ENCODE measurements around the gene SH2D1A. TPM values are rescaled to one million over a fixed set of nuclear protein-coding genes. Genes with fewer than 3 reads are reported as not detected.

SH2D1A gene
- total RNA-seq, 4 donors from 2014 or later, result not detected

- TF ChIP-seq POLR2A (IDR thresholded peaks at IDR 0.05) (no peak), CTCF (IDR thresholded peaks at IDR 0.05 in 4 of 5, conservative IDR thresholded peaks at IDR 0.05 in 1 of 5) (no peak)
- Histone ChIP-seq H3K9me3 (no peaks in the 10 kb centered on the region), H3K27ac (no peak overlapping the region), H3K36me3 (no peaks in the 10 kb centered on the region), H3K4me3 (no peak overlapping the region), H3K4me1 (no peaks in the 10 kb centered on the region), H3K27me3 (no peaks in the 10 kb centered on the region)
- DNase-seq (no peak), ATAC-seq (no peak)
- in situ Hi-C loops (cut with MboI; ENCODE audit: low sequenced_read_pairs in 4 of 4), result no loop called here
- intact Hi-C loops (cut with DNase I; ENCODE audit: low total_unique reads), result no loop called here
Measured at GRCh38 chrX:124343016-124343415, 3.3 kb upstream of the SH2D1A start.

- intact Hi-C loops (cut with DNase I; ENCODE audit: low total_unique reads) (no loop called here), in situ Hi-C loops (cut with MboI; ENCODE audit: low sequenced_read_pairs in 4 of 4) (no loop called here)
- no peaks in the 10 kb centered on the region for H3K4me1 ChIP-seq
Measured at GRCh38 chrX:124344246-124344645, 2.1 kb upstream of the SH2D1A start.

GRCh38 chrX:124346877-124347241, 496 bp downstream of the SH2D1A start:
- ATAC-seq, result no peak
- intact Hi-C loops (cut with DNase I; ENCODE audit: low total_unique reads) (no loop called here), in situ Hi-C loops (cut with MboI; ENCODE audit: low sequenced_read_pairs in 4 of 4) (no loop called here)
- no peaks in the 10 kb centered on the region for H3K36me3 ChIP-seq
- no peak overlapping the region for H3K4me3 ChIP-seq
- H3K9me3 ChIP-seq, result no peaks in the 10 kb centered on the region
- no peak overlapping the region for H3K27ac ChIP-seq
- no peaks in the 10 kb centered on the region for H3K27me3 ChIP-seq
- no peak for TF ChIP-seq CTCF (IDR thresholded peaks at IDR 0.05 in 4 of 5, conservative IDR thresholded peaks at IDR 0.05 in 1 of 5)
- TF ChIP-seq POLR2A (IDR thresholded peaks at IDR 0.05), result no peak
- no peak for DNase-seq
- no peaks in the 10 kb centered on the region for H3K4me1 ChIP-seq

More at GRCh38 chrX:124344246-124344645, 2.1 kb upstream of the SH2D1A start:
- Histone ChIP-seq H3K4me3 (no peak overlapping the region), H3K27me3 (no peaks in the 10 kb centered on the region), H3K9me3 (no peaks in the 10 kb centered on the region), H3K36me3 (no peaks in the 10 kb centered on the region), H3K27ac (no peak overlapping the region)
- TF ChIP-seq CTCF (IDR thresholded peaks at IDR 0.05 in 4 of 5, conservative IDR thresholded peaks at IDR 0.05 in 1 of 5), result no peak
- no peak for TF ChIP-seq POLR2A (IDR thresholded peaks at IDR 0.05)
- ATAC-seq (no peak), DNase-seq (no peak)

GRCh38 chrX:124347242-124347641, 879 bp downstream of the SH2D1A start:
- H3K9me3 ChIP-seq, result no peaks in the 10 kb centered on the region
- in situ Hi-C loops (cut with MboI; ENCODE audit: low sequenced_read_pairs in 4 of 4) (no loop called here), intact Hi-C loops (cut with DNase I; ENCODE audit: low total_unique reads) (no loop called here)
- no peaks in the 10 kb centered on the region for H3K4me1 ChIP-seq
- no peaks in the 10 kb centered on the region for H3K36me3 ChIP-seq
- no peak for ATAC-seq
- no peaks in the 10 kb centered on the region for H3K27me3 ChIP-seq
- no peak for DNase-seq
- no peak overlapping the region for H3K4me3 ChIP-seq
- no peak overlapping the region for H3K27ac ChIP-seq
- TF ChIP-seq CTCF (IDR thresholded peaks at IDR 0.05 in 4 of 5, conservative IDR thresholded peaks at IDR 0.05 in 1 of 5) (no peak), POLR2A (IDR thresholded peaks at IDR 0.05) (no peak)

- no peaks in the 10 kb centered on the region for H3K4me1 ChIP-seq
- no peak overlapping the region for H3K27ac ChIP-seq
- ATAC-seq, result no peak
Measured at GRCh38 chrX:124348182-124348581, 1.8 kb downstream of the SH2D1A start.

More at GRCh38 chrX:124348182-124348581, 1.8 kb downstream of the SH2D1A start:
- intact Hi-C loops (cut with DNase I; ENCODE audit: low total_unique reads) (no loop called here), in situ Hi-C loops (cut with MboI; ENCODE audit: low sequenced_read_pairs in 4 of 4) (no loop called here)
- DNase-seq, result no peak
- no peaks in the 10 kb centered on the region for H3K9me3 ChIP-seq
- H3K27me3 ChIP-seq, result no peaks in the 10 kb centered on the region
- H3K36me3 ChIP-seq, result no peaks in the 10 kb centered on the region
- TF ChIP-seq CTCF (IDR thresholded peaks at IDR 0.05 in 4 of 5, conservative IDR thresholded peaks at IDR 0.05 in 1 of 5) (no peak), POLR2A (IDR thresholded peaks at IDR 0.05) (no peak)
- H3K4me3 ChIP-seq, result no peak overlapping the region
